ENCODE results near the gene BBS4.
"Not testable (repeated sequence)": the region's sequence is repeated elsewhere in the genome, so short reads cannot be mapped to it uniquely, and the experiment has no call there.

BBS4 gene

GRCh38 chr15:72708551-72709303 is 22.7 kb downstream of the BBS4 start:
- H3K4me3 ChIP-seq (ENCODE audit: low read depth, low read length): not testable (repeated sequence)

GRCh38 chr15:72722071-72722696 is 36.2 kb downstream of the BBS4 start:
- Histone ChIP-seq H3K4me1 (ENCODE audit: control insufficient read depth, insufficient read depth, low read length) (peaks cover 4% of the 10 kb centered on the region), H3K36me3 (ENCODE audit: control insufficient read depth, insufficient read depth, low read length) (no peaks in the 10 kb centered on the region), H3K27me3 (ENCODE audit: control insufficient read depth, insufficient read depth, low read length) (no peaks in the 10 kb centered on the region), H3K9ac (ENCODE audit: low read depth, low read length) (no peak overlapping the region), H3K4me3 (ENCODE audit: low read depth, low read length) (no peak overlapping the region), H3K9me3 (ENCODE audit: control insufficient read depth, insufficient read depth, low read length) (no peaks in the 10 kb centered on the region)

More at GRCh38 chr15:72708551-72709303, 22.7 kb downstream of the BBS4 start:
- not testable (repeated sequence) for H3K36me3 ChIP-seq (ENCODE audit: control insufficient read depth, insufficient read depth, low read length); H3K9me3 ChIP-seq (ENCODE audit: control insufficient read depth, insufficient read depth, low read length); H3K9ac ChIP-seq (ENCODE audit: low read depth, low read length); H3K27me3 ChIP-seq (ENCODE audit: control insufficient read depth, insufficient read depth, low read length); H3K4me1 ChIP-seq (ENCODE audit: control insufficient read depth, insufficient read depth, low read length)

- no peaks in the 10 kb centered on the region for H3K27me3 ChIP-seq (ENCODE audit: control insufficient read depth, insufficient read depth, low read length)
- no peak overlapping the region for H3K4me3 ChIP-seq (ENCODE audit: low read depth, low read length)
- H3K36me3 ChIP-seq (ENCODE audit: control insufficient read depth, insufficient read depth, low read length): no peaks in the 10 kb centered on the region
- H3K9ac ChIP-seq (ENCODE audit: low read depth, low read length): no peak overlapping the region
- H3K9me3 ChIP-seq (ENCODE audit: control insufficient read depth, insufficient read depth, low read length): no peaks in the 10 kb centered on the region
- peaks cover 5% of the 10 kb centered on the region for H3K4me1 ChIP-seq (ENCODE audit: control insufficient read depth, insufficient read depth, low read length)
Measured at GRCh38 chr15:72724028-72724427, 38.0 kb downstream of the BBS4 start.

GRCh38 chr15:72725446-72725845 is 39.4 kb downstream of the BBS4 start:
- Histone ChIP-seq H3K27me3 (ENCODE audit: control insufficient read depth, insufficient read depth, low read length) (no peaks in the 10 kb centered on the region), H3K4me3 (ENCODE audit: low read depth, low read length) (no peak overlapping the region), H3K9ac (ENCODE audit: low read depth, low read length) (no peak overlapping the region), H3K36me3 (ENCODE audit: control insufficient read depth, insufficient read depth, low read length) (no peaks in the 10 kb centered on the region), H3K4me1 (ENCODE audit: control insufficient read depth, insufficient read depth, low read length) (peaks cover 5% of the 10 kb centered on the region), H3K9me3 (ENCODE audit: control insufficient read depth, insufficient read depth, low read length) (no peaks in the 10 kb centered on the region)

- not testable (repeated sequence) for H3K9me3 ChIP-seq (ENCODE audit: control insufficient read depth, insufficient read depth, low read length); H3K9ac ChIP-seq (ENCODE audit: low read depth, low read length); H3K27me3 ChIP-seq (ENCODE audit: control insufficient read depth, insufficient read depth, low read length); H3K36me3 ChIP-seq (ENCODE audit: control insufficient read depth, insufficient read depth, low read length); H3K4me1 ChIP-seq (ENCODE audit: control insufficient read depth, insufficient read depth, low read length); H3K4me3 ChIP-seq (ENCODE audit: low read depth, low read length)
Measured at GRCh38 chr15:72725851-72726250, 39.8 kb downstream of the BBS4 start.

- no peaks in the 10 kb centered on the region for H3K27me3 ChIP-seq (ENCODE audit: control insufficient read depth, insufficient read depth, low read length)
- H3K9ac ChIP-seq (ENCODE audit: low read depth, low read length): no peak overlapping the region
- H3K9me3 ChIP-seq (ENCODE audit: control insufficient read depth, insufficient read depth, low read length): no peaks in the 10 kb centered on the region
- H3K4me3 ChIP-seq (ENCODE audit: low read depth, low read length): no peak overlapping the region
- H3K36me3 ChIP-seq (ENCODE audit: control insufficient read depth, insufficient read depth, low read length): peaks cover 3% of the 10 kb centered on the region
- peaks cover 5% of the 10 kb centered on the region for H3K4me1 ChIP-seq (ENCODE audit: control insufficient read depth, insufficient read depth, low read length)
Measured at GRCh38 chr15:72727154-72727553, 41.1 kb downstream of the BBS4 start.

GRCh38 chr15:72728249-72728648 is 42.2 kb downstream of the BBS4 start:
- H3K9me3 ChIP-seq (ENCODE audit: control insufficient read depth, insufficient read depth, low read length); H3K36me3 ChIP-seq (ENCODE audit: control insufficient read depth, insufficient read depth, low read length); H3K27me3 ChIP-seq (ENCODE audit: control insufficient read depth, insufficient read depth, low read length); H3K4me1 ChIP-seq (ENCODE audit: control insufficient read depth, insufficient read depth, low read length); H3K9ac ChIP-seq (ENCODE audit: low read depth, low read length); H3K4me3 ChIP-seq (ENCODE audit: low read depth, low read length): not testable (repeated sequence)

- Histone ChIP-seq H3K9ac (ENCODE audit: low read depth, low read length) (no peak overlapping the region), H3K4me3 (ENCODE audit: low read depth, low read length) (no peak overlapping the region), H3K27me3 (ENCODE audit: control insufficient read depth, insufficient read depth, low read length) (no peaks in the 10 kb centered on the region), H3K9me3 (ENCODE audit: control insufficient read depth, insufficient read depth, low read length) (no peaks in the 10 kb centered on the region), H3K4me1 (ENCODE audit: control insufficient read depth, insufficient read depth, low read length) (peaks cover 2% of the 10 kb centered on the region), H3K36me3 (ENCODE audit: control insufficient read depth, insufficient read depth, low read length) (peaks cover 3% of the 10 kb centered on the region)
Measured at GRCh38 chr15:72728821-72729220, 42.8 kb downstream of the BBS4 start.

GRCh38 chr15:72732086-72732485 is 46.1 kb downstream of the BBS4 start:
- H3K27me3 ChIP-seq (ENCODE audit: control insufficient read depth, insufficient read depth, low read length): no peaks in the 10 kb centered on the region
- peaks cover 2% of the 10 kb centered on the region for H3K4me1 ChIP-seq (ENCODE audit: control insufficient read depth, insufficient read depth, low read length)
- no peaks in the 10 kb centered on the region for H3K9me3 ChIP-seq (ENCODE audit: control insufficient read depth, insufficient read depth, low read length)
- no peak overlapping the region for H3K4me3 ChIP-seq (ENCODE audit: low read depth, low read length)
- no peak overlapping the region for H3K9ac ChIP-seq (ENCODE audit: low read depth, low read length)
- H3K36me3 ChIP-seq (ENCODE audit: control insufficient read depth, insufficient read depth, low read length): peaks cover 3% of the 10 kb centered on the region

GRCh38 chr15:72732516-72732915 is 46.5 kb downstream of the BBS4 start:
- no peaks in the 10 kb centered on the region for H3K9me3 ChIP-seq (ENCODE audit: control insufficient read depth, insufficient read depth, low read length)
- no peak overlapping the region for H3K4me3 ChIP-seq (ENCODE audit: low read depth, low read length)
- no peak overlapping the region for H3K9ac ChIP-seq (ENCODE audit: low read depth, low read length)
- H3K36me3 ChIP-seq (ENCODE audit: control insufficient read depth, insufficient read depth, low read length): peaks cover 3% of the 10 kb centered on the region
- H3K27me3 ChIP-seq (ENCODE audit: control insufficient read depth, insufficient read depth, low read length): no peaks in the 10 kb centered on the region
- peaks cover 2% of the 10 kb centered on the region for H3K4me1 ChIP-seq (ENCODE audit: control insufficient read depth, insufficient read depth, low read length)

GRCh38 chr15:72733941-72734738 is 48.1 kb downstream of the BBS4 start:
- Histone ChIP-seq H3K27me3 (ENCODE audit: control insufficient read depth, insufficient read depth, low read length) (no peaks in the 10 kb centered on the region), H3K4me1 (ENCODE audit: control insufficient read depth, insufficient read depth, low read length) (no peaks in the 10 kb centered on the region), H3K36me3 (ENCODE audit: control insufficient read depth, insufficient read depth, low read length) (peaks cover 3% of the 10 kb centered on the region), H3K4me3 (ENCODE audit: low read depth, low read length) (no peak overlapping the region), H3K9ac (ENCODE audit: low read depth, low read length) (no peak overlapping the region), H3K9me3 (ENCODE audit: control insufficient read depth, insufficient read depth, low read length) (no peaks in the 10 kb centered on the region)

- H3K9ac ChIP-seq (ENCODE audit: low read depth, low read length): no peak overlapping the region
- H3K27me3 ChIP-seq (ENCODE audit: control insufficient read depth, insufficient read depth, low read length): no peaks in the 10 kb centered on the region
- H3K9me3 ChIP-seq (ENCODE audit: control insufficient read depth, insufficient read depth, low read length): no peaks in the 10 kb centered on the region
- H3K4me3 ChIP-seq (ENCODE audit: low read depth, low read length): no peak overlapping the region
- peaks cover 3% of the 10 kb centered on the region for H3K36me3 ChIP-seq (ENCODE audit: control insufficient read depth, insufficient read depth, low read length)
- H3K4me1 ChIP-seq (ENCODE audit: control insufficient read depth, insufficient read depth, low read length): no peaks in the 10 kb centered on the region
Measured at GRCh38 chr15:72735111-72735510, 49.1 kb downstream of the BBS4 start.

All from iPS-15b (cell line).